B cell (primary cell): ENCODE measurements around the gene HABP4. TPM values are rescaled to one million over a fixed set of nuclear protein-coding genes. Genes with fewer than 3 reads are reported as not detected.

ENCODE experiments used
- ATAC-seq: fragments of 200-7000 bp; cut with Tn5 transposase; one replicate; pipeline ENCODE4 v1.10.0; 2021; ENCODE audit warnings: low read depth, mild to moderate bottlenecking, moderate number of reproducible peaks, moderate library complexity
- CTCF ChIA-PET: fragments of 350-600 bp; sonication (Branson Sonifier 250); formaldehyde crosslinking; loops from one replicate; lab custom pipeline; 2021; ENCODE audit warnings: antibody characterized with exemption, inconsistent platforms; lab: Charles Lee
- POLR2A ChIA-PET: fragments of 350-600 bp; sonication (Branson Sonifier 250); formaldehyde crosslinking; loops from one replicate; lab custom pipeline; 2021; ENCODE audit warnings: antibody characterized with exemption; lab: Charles Lee
- DNase-seq: peaks from one replicate; pipeline ENCODE4 v3.0.0; 2013
- H2AFZ ChIP-seq: 2 replicates; pipeline ENCODE4 v1.6.1; 2012; ENCODE audit warnings: mild to moderate bottlenecking, low read depth, low read length; ENCODE audit not compliant: insufficient read depth, poor library complexity, severe bottlenecking
- H3K27ac ChIP-seq, 2 donors: 1 replicate in 1 of 2; 2 replicates in 1 of 2; pipeline ENCODE4 v1.5.1; 2012 to 2013; ENCODE audit warnings: low read length in 2 of 2, mild to moderate bottlenecking in 2 of 2, moderate library complexity in 1 of 2
- H3K27me3 ChIP-seq, 4 experiments: fragments of 200-600 bp in 1 of 4; sonication (generic) in 1 of 4; replicated peaks in 1 of 4; 1 replicate in 2 of 4; 2 replicates in 2 of 4; pipeline versions ENCODE4 v1.6.1 to v1.7.0; 2013 to 2016; ENCODE audit warnings: low read length in 3 of 4, mild to moderate bottlenecking in 2 of 4, mixed read lengths in 1 of 4, moderate library complexity in 1 of 4; ENCODE audit not compliant: insufficient read depth in 4 of 4, control insufficient read depth in 3 of 4; ENCODE audit errors: control extremely low read depth in 1 of 4
- H3K36me3 ChIP-seq, 2 experiments: replicated peaks in 1 of 2; 1 replicate in 1 of 2; 2 replicates in 1 of 2; pipeline versions ENCODE4 v1.6.1 to v1.7.1; 2013; ENCODE audit warnings: low read length in 1 of 2; ENCODE audit not compliant: insufficient read depth in 2 of 2, control insufficient read depth in 1 of 2; ENCODE audit errors: control extremely low read depth in 1 of 2, extremely low read depth in 1 of 2
- H3K4me1 ChIP-seq, 2 donors: fragments of 200-600 bp in 1 of 2; sonication (generic) in 1 of 2; 1 replicate in 1 of 2; 2 replicates in 1 of 2; pipeline versions ENCODE4 v1.5.1 to v1.6.1; 2013 to 2017; ENCODE audit warnings: low read length in 2 of 2; ENCODE audit not compliant: control insufficient read depth in 2 of 2, insufficient read depth in 2 of 2
- H3K4me2 ChIP-seq: replicated peaks from 2 replicates; pipeline ENCODE3; 2012; ENCODE audit warnings: mild to moderate bottlenecking, low read depth, low read length; ENCODE audit not compliant: poor library complexity, severe bottlenecking
- H3K4me3 ChIP-seq, 5 experiments: fragments of 200-600 bp in 1 of 5; sonication (generic) in 1 of 5; 1 replicate in 3 of 5; 2 replicates in 2 of 5; pipeline versions ENCODE4 v1.5.1 to v1.7.0; 2011 to 2016; ENCODE audit warnings: low read length in 4 of 5, mild to moderate bottlenecking in 4 of 5, low read depth in 2 of 5, control low read depth in 1 of 5, moderate library complexity in 1 of 5; ENCODE audit not compliant: insufficient read depth in 1 of 5; ENCODE audit errors: control extremely low read depth in 1 of 5, extremely low read depth in 1 of 5
- H3K79me2 ChIP-seq: fragments of 200-600 bp; sonication (generic); one replicate; pipeline ENCODE4 v1.6.0; 2016; ENCODE audit warnings: low read length; ENCODE audit not compliant: control insufficient read depth, insufficient read depth
- H3K9ac ChIP-seq: fragments of 200-600 bp; sonication (generic); 2 replicates; pipeline ENCODE4 v1.6.1; 2017; ENCODE audit warnings: mild to moderate bottlenecking, low read length, moderate library complexity
- H3K9me3 ChIP-seq, 3 donors: one replicate each; pipeline versions ENCODE4 v1.6.1 to v1.7.1; 2013; ENCODE audit warnings: low read length in 2 of 3; ENCODE audit not compliant: control insufficient read depth in 2 of 3, insufficient read depth in 1 of 3; ENCODE audit errors: control extremely low read depth in 1 of 3
- H4K20me1 ChIP-seq: 2 replicates; pipeline ENCODE4 v1.6.0; 2012; ENCODE audit warnings: mild to moderate bottlenecking, low read length; ENCODE audit not compliant: insufficient read depth, control insufficient read depth, poor library complexity, severe bottlenecking
- H3K27ac Mint-ChIP-seq: one replicate; pipeline ENCODE4 v1.8.0; 2021; ENCODE audit warnings: mixed read lengths
- H3K27me3 Mint-ChIP-seq: one replicate; pipeline ENCODE4 v1.8.0; 2021; ENCODE audit warnings: mixed read lengths
- H3K4me1 Mint-ChIP-seq: one replicate; pipeline ENCODE4 v1.8.0; 2021; ENCODE audit warnings: mixed read lengths
- H3K4me3 Mint-ChIP-seq: one replicate; pipeline ENCODE4 v1.8.0; 2021; ENCODE audit warnings: mixed read lengths
- H3K9me3 Mint-ChIP-seq: one replicate; pipeline ENCODE4 v1.8.0; 2022; ENCODE audit warnings: mixed read lengths; ENCODE audit not compliant: insufficient read depth
- CTCF ChIP-seq: fragments of 200-600 bp; IDR thresholded peaks from one replicate; pipeline ENCODE4 v1.8.0; 2022; ENCODE audit warnings: antibody characterized with exemption, mild to moderate bottlenecking
- EZH2 ChIP-seq: IDR thresholded peaks from 2 replicates; pipeline ENCODE4 v1.6.1; 2012; ENCODE audit warnings: borderline replicate concordance, low read depth, mild to moderate bottlenecking, moderate library complexity, low read length; ENCODE audit not compliant: insufficient read depth, poor library complexity, severe bottlenecking
- WGBS: methylation state at CpG from one replicate; pipeline ENCODE4 v1.1.5; 2013; ENCODE audit warnings: missing lambda C conversion rate; ENCODE audit not compliant: insufficient coverage; 5-methylcytosine and 5-hydroxymethylcytosine counted together
- intact Hi-C: fragments of 100-400 bp; cut with micrococcal nuclease; formaldehyde crosslinking; loops from one replicate; pipeline ENCODE4 v1.10.0; 2022
- polyA plus RNA-seq: library from polyadenylated mRNA; depleted of rRNA; stranded (reverse); fragments of >200 nt; gene quantifications from 2 replicates; pipeline ENCODE4 v1.2.3, GENCODE V29; 2012
- total RNA-seq, 2 donors: library from RNA; stranded (reverse); fragments of 120-200 nt in 1 of 2; gene quantifications; 1 replicate in 1 of 2; 2 replicates in 1 of 2; pipeline versions ENCODE4 v1.2.3 to v1.2.4, GENCODE V29; 2013 to 2022

HABP4 gene
- total and polyA plus RNA-seq, 2 donors (not counting 1 experiment from before 2014, with no cell fraction given) = 3.3 to 15.0 TPM

GRCh38 chr9:96500696-96501632 lies 51.0 kb downstream of the HABP4 start:
- no peaks in the 10 kb centered on the region for H3K27me3 ChIP-seq
- H3K36me3 ChIP-seq = no peaks in the 10 kb centered on the region
- Mint-ChIP-seq H3K27me3 (no peaks in the 10 kb centered on the region), H3K9me3 (no peaks in the 10 kb centered on the region), H3K4me3 (no peak overlapping the region), H3K27ac (no peak overlapping the region), H3K4me1 (no peaks in the 10 kb centered on the region)
- no peaks in the 10 kb centered on the region for H3K9me3 ChIP-seq
- DNase-seq (no peak), ATAC-seq (no peak)
- H3K79me2 ChIP-seq = no peaks in the 10 kb centered on the region
- H3K4me2 ChIP-seq = no peak overlapping the region
- H2AFZ ChIP-seq = no peak overlapping the region
- ChIA-PET CTCF (no interaction called here), POLR2A (no interaction called here)
- H4K20me1 ChIP-seq = no peaks in the 10 kb centered on the region
- no peaks in the 10 kb centered on the region for H3K4me1 ChIP-seq
- H3K4me3 ChIP-seq = no peak overlapping the region
- TF ChIP-seq EZH2 = no peak
- intact Hi-C loops = no loop called here
- H3K9ac ChIP-seq = no peak overlapping the region
- H3K27ac ChIP-seq = no peak overlapping the region
- WGBS = 96% methylated on average over 9 of the region's 14 CpGs

- WGBS = 92% methylated on average over 7 of the region's 15 CpGs
- Histone ChIP-seq H3K27ac (no peak overlapping the region), H3K36me3 (no peaks in the 10 kb centered on the region), H3K4me3 (no peak overlapping the region), H3K4me2 (no peak overlapping the region), H3K9ac (no peak overlapping the region), H3K9me3 (no peaks in the 10 kb centered on the region), H3K27me3 (no peaks in the 10 kb centered on the region), H3K4me1 (no peaks in the 10 kb centered on the region), H4K20me1 (no peaks in the 10 kb centered on the region), H3K79me2 (no peaks in the 10 kb centered on the region), H2AFZ (no peak overlapping the region)
- no peaks in the 10 kb centered on the region for H3K4me1 Mint-ChIP-seq
- no peak overlapping the region for H3K4me3 Mint-ChIP-seq
- intact Hi-C loops = no loop called here
- POLR2A ChIA-PET = no interaction called here
- no peak overlapping the region for H3K27ac Mint-ChIP-seq
- DNase-seq (no peak), ATAC-seq (no peak)
- no peaks in the 10 kb centered on the region for H3K9me3 Mint-ChIP-seq
- CTCF ChIA-PET = no interaction called here
- no peak for TF ChIP-seq EZH2
- TF ChIP-seq CTCF = no peak
- no peaks in the 10 kb centered on the region for H3K27me3 Mint-ChIP-seq
Measured at GRCh38 chr9:96501633-96502538, 51.9 kb downstream of the HABP4 start.
